Erythroblast (primary cell): ENCODE measurements around the gene NUTF2.

ENCODE experiments used
- GATA1 ChIP-seq: IDR thresholded peaks from 2 replicates; pipeline ENCODE4 v1.6.1; 2011; ENCODE audit warnings: low read depth, mild to moderate bottlenecking, control low read depth, low read length, moderate library complexity
- POLR2A ChIP-seq: IDR thresholded peaks from 2 replicates; pipeline ENCODE4 v1.6.1; 2011; ENCODE audit warnings: mild to moderate bottlenecking, low read length

DNA sequence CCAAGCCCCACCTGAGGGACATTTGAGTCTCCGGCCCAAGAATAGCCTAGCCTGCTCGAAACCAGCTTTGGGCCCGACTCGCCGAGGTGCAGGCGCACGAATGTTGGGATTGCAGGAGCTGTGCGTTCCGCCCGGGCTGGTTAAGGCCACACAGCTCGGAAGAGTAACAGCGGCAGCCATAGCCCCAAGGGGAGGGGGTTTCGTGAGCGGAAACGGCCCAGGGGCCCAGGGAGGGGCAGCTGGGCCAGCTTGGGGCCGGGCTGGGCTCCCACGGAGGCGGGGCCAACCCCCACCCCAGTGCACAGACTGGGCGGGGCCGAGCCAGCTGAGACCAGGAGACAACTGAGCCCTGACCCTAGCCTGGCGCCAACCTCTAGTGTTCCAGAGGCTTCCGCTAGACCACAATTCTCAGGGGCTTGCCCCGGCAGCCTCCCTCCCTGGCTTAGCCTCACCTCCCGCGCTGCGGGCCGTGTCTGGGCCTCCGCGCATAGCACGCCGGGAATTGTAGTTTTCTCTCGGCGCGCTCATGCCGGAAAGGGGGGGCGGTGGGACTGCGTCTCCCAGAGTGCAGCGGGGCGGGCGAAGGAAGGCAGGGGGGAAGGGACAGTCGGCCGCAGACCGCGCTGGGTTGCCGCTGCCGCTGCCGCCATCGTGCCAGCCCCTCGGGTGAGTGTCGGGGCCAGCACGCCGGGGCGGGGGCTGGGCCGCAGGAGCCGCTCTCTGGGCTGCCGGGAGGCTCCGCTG, at the start of gene NUTF2:
- TF ChIP-seq POLR2A (peak; percentile 58), GATA1 (no peak)
